ENCODE results near the gene XIST. TPM values are rescaled to one million over a fixed set of nuclear protein-coding genes. Genes with fewer than 3 reads are reported as not detected.
"Not testable (repeated sequence)": the region's sequence is repeated elsewhere in the genome, so short reads cannot be mapped to it uniquely, and the experiment has no call there.

The XIST gene
- total RNA-seq, 1 donor: 88.5 TPM

- TF ChIP-seq CTCF (IDR thresholded peaks at IDR 0.05; ENCODE audit: insufficient read depth, low read depth, low read length): no peak
- no peak for DNase-seq (ENCODE audit: low read depth)
- H3K4me3 ChIP-seq (ENCODE audit: low read depth, low read length): no peak overlapping the region
Measured at GRCh38 chrX:73825569-73825968, 26.9 kb downstream of the XIST start.

- TF ChIP-seq CTCF (IDR thresholded peaks at IDR 0.05; ENCODE audit: insufficient read depth, low read depth, low read length): no peak
- no peak for DNase-seq (ENCODE audit: low read depth)
- H3K4me3 ChIP-seq (ENCODE audit: low read depth, low read length): no peak overlapping the region
Measured at GRCh38 chrX:73823473-73824004, 29.0 kb downstream of the XIST start.

DNA sequence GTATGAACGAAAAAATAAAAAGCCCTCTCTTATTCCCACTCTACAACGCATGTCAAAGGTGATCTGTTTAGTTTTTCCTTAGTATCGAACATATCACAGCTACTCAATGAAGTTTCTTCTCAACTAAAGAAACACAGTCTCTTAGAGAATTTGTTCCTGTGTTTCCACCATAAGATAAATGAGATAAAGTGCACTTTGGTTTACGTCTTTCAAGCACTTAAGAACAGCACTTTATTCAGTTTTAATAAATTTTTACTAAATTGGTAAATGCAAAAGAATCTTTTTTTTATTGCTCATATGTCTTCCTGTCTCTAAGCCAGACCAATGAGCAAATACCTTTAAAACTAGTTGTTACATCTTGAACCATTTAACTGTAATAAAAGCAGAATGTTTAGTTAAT lies 29.7 kb downstream of the XIST start:
- no peak for TF ChIP-seq CTCF (IDR thresholded peaks at IDR 0.05; ENCODE audit: insufficient read depth, low read depth, low read length)
- no peak for DNase-seq (ENCODE audit: low read depth)
- H3K4me3 ChIP-seq (ENCODE audit: low read depth, low read length): no peak overlapping the region

DNA sequence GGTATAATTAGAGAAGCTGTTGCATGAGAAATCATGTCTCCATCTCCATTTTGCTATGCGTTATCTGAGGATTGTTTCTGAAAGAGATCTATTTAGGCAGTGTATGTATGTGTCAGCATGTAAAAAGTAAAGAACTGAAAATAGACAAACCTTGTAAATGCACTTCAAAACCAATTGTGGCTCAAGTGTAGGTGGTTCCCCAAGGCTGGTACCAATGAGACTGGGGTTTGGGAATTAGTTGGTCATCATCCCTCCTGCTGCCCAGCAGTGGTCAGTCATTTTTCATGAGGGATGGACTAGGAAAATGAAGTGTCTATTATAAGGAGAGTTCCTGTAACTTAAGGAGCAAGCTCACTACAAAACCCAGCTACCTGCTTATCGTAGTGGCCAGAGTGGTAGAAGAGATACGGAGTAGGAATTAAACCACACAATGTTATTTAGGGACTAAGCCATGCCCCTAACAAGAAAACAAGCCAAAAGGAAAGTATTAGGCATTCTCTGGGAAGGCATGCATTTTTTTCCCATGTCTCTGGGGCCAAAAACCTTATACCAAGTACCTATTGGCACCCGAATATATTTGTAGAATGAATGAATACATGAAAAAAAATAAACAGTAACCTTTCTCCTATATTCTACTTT lies 30.5 kb downstream of the XIST start:
- no peak overlapping the region for H3K4me3 ChIP-seq (ENCODE audit: low read depth, low read length)
- TF ChIP-seq CTCF (IDR thresholded peaks at IDR 0.05; ENCODE audit: insufficient read depth, low read depth, low read length): no peak
- no peak for DNase-seq (ENCODE audit: low read depth)

- not testable (repeated sequence) for H3K4me3 ChIP-seq (ENCODE audit: low read depth, low read length); DNase-seq (ENCODE audit: low read depth)
Measured at GRCh38 chrX:73819864-73820558, 32.5 kb downstream of the XIST start.

- no peak for DNase-seq (ENCODE audit: low read depth)
- TF ChIP-seq CTCF (IDR thresholded peaks at IDR 0.05; ENCODE audit: insufficient read depth, low read depth, low read length): no peak
- H3K4me3 ChIP-seq (ENCODE audit: low read depth, low read length): no peak overlapping the region
Measured at GRCh38 chrX:73818200-73819116, 34.1 kb downstream of the XIST start.
